ENCODE measurements around the gene NAMPT.

NAMPT gene

GRCh38 chr7:106276513-106276912 lies 8.3 kb downstream of the NAMPT start:
- no peak for TF ChIP-seq SPI1 (IDR thresholded peaks at IDR 0.05; ENCODE audit: borderline replicate concordance, low read depth)
- no peak for TF ChIP-seq REST (IDR thresholded peaks at IDR 0.05; ENCODE audit: insufficient replicate concordance, low read depth)
- no peak for DNase-seq (ENCODE audit: low read depth in 1 of 2, low spot score in 1 of 2)
- H3K27me3 ChIP-seq (ENCODE audit: insufficient read depth, poor library complexity, severe bottlenecking) = no peaks in the 10 kb centered on the region
- no peak overlapping the region for H3K27ac ChIP-seq (replicated peaks)
- no peak overlapping the region for H3K4me3 ChIP-seq (replicated peaks; ENCODE audit: insufficient read depth, low read length)

GRCh38 chr7:106273009-106273668 lies 11.6 kb downstream of the NAMPT start:
- no peak for TF ChIP-seq POLR2AphosphoS5 (IDR thresholded peaks at IDR 0.05; ENCODE audit: low read depth)
- TF ChIP-seq GABPA (IDR thresholded peaks at IDR 0.05; ENCODE audit: low read depth) = no peak
- TF ChIP-seq CTCF (IDR thresholded peaks at IDR 0.05; ENCODE audit: insufficient read depth, low read length) = no peak
- TF ChIP-seq REST (IDR thresholded peaks at IDR 0.05; ENCODE audit: insufficient replicate concordance, low read depth) = no peak
- TF ChIP-seq SPI1 (IDR thresholded peaks at IDR 0.05; ENCODE audit: borderline replicate concordance, low read depth) = no peak
- H3K27me3 ChIP-seq (ENCODE audit: insufficient read depth, poor library complexity, severe bottlenecking) = no peaks in the 10 kb centered on the region
- no peak overlapping the region for H3K27ac ChIP-seq (replicated peaks)
- DNase-seq (ENCODE audit: low read depth in 1 of 2, low spot score in 1 of 2) = no peak
- no peak overlapping the region for H3K4me3 ChIP-seq (replicated peaks; ENCODE audit: insufficient read depth, low read length)

GRCh38 chr7:106270122-106270977 lies 14.4 kb downstream of the NAMPT start:
- DNase-seq (ENCODE audit: low read depth in 1 of 2, low spot score in 1 of 2) = no peak
- TF ChIP-seq GABPA (IDR thresholded peaks at IDR 0.05; ENCODE audit: low read depth) = no peak
- TF ChIP-seq REST (IDR thresholded peaks at IDR 0.05; ENCODE audit: insufficient replicate concordance, low read depth) = no peak
- TF ChIP-seq SPI1 (IDR thresholded peaks at IDR 0.05; ENCODE audit: borderline replicate concordance, low read depth) = no peak
- no peak for TF ChIP-seq CTCF (IDR thresholded peaks at IDR 0.05; ENCODE audit: insufficient read depth, low read length)
- TF ChIP-seq POLR2AphosphoS5 (IDR thresholded peaks at IDR 0.05; ENCODE audit: low read depth) = no peak
- no peak overlapping the region for H3K27ac ChIP-seq (replicated peaks)
- no peak overlapping the region for H3K4me3 ChIP-seq (replicated peaks; ENCODE audit: insufficient read depth, low read length)
- H3K27me3 ChIP-seq (ENCODE audit: insufficient read depth, poor library complexity, severe bottlenecking) = no peaks in the 10 kb centered on the region
